ENCODE measurements around the gene FAM81A. TPM values are rescaled to one million over a fixed set of nuclear protein-coding genes. Genes with fewer than 3 reads are reported as not detected.

The FAM81A gene
- total and polyA plus RNA-seq, 7 experiments from 2014 or later = 0.27 to 1.1 (median 0.61) TPM; not detected in 4

DNA sequence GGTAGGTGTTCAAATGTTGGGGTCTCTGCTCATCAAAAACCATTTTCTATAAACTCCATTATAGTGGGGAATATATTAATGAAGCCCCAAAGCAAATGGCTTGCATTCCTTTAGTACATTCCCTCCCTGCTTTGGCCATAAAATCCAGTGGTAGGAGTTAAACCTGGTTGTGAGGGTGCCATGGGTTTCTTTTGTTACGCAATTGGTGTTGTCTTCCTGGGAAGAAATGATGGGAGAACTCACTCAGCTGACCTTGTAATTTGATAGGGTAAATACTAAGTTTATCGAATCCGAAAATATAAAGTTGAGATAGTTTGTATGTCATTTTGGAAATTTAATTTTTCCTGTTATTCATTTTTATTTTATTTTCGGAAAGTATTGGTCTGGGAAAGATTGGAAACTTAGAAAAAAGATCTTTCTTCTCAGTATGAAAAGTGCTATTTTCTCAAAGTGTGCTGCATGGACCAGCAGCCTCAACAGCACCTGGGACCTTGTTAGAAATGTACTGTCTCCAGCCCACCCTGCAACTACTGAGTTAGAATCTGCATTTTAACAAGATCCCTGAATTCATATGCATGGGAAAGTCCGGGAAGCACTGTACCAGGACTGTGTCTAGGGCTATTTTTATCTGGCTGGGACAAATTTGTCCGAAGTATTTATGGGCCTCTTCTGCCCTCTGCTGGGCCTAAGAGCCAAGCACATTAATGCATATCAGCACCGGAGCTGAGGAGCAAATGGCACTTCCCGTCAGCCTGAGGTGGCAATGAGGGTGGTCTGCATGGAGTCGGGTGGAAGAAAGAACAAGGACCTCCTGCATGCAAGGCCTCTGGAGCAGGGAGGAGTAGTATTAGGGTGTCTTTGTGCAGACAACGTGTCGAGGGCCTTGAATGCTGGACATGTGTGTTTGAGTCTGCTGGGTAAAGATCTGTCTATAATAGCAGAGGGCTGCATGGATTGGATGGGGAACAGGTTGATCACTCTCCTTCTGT lies 54.7 kb downstream of the FAM81A start:
- CTCF ChIA-PET = interaction anchor here (0.6 to 4.4 kb wide), 11 partner anchors 11 to 1223 kb away, joined by 3 to 27 read pairs (median 4); no protein-coding TSS in a partner anchor
- Mint-ChIP-seq H3K9me3 (peaks cover 0 to 4% (median 0%) of the 10 kb centered on the region in 11 donors), H3K4me3 (peak overlapping the region in 1 of 10 donors; percentile 26), H3K36me3 (no peaks in the 10 kb centered on the region), H3K27me3 (peaks cover 0 to 28% (median 3%) of the 10 kb centered on the region in 5 donors), H3K27ac (peak overlapping the region in 1 of 9 donors; percentile 2), H3K4me1 (peaks cover 0 to 5% (median 4%) of the 10 kb centered on the region in 7 donors)
- POLR2A ChIA-PET = no interaction called here
- peak; percentile 12 to 63 (median 49) for DNase-seq
- no peak overlapping the region for H3K4me3 ChIP-seq (ENCODE audit: low read length)
- no peaks in the 10 kb centered on the region for H3K27me3 ChIP-seq (ENCODE audit: control insufficient read depth in 2 of 2, insufficient read depth in 2 of 2, low read length in 2 of 2)
- intact Hi-C loops (cut with micrococcal nuclease) = loop anchor here (1.0 to 10.0 kb wide), 13 partner anchors 32 to 1448 kb away; no protein-coding TSS in a partner anchor
- no peaks in the 10 kb centered on the region for H3K4me1 ChIP-seq (ENCODE audit: control insufficient read depth in 2 of 2, insufficient read depth in 2 of 2, low read length in 2 of 2)
- no peaks in the 10 kb centered on the region for H3K36me3 ChIP-seq (ENCODE audit: control insufficient read depth in 2 of 3, insufficient read depth in 3 of 3, low read length in 3 of 3)
- ATAC-seq = peak; percentile 85
- no peaks in the 10 kb centered on the region for H3K9me3 ChIP-seq (ENCODE audit: control insufficient read depth in 2 of 3, low read length in 3 of 3)
- no peak overlapping the region for H3K27ac ChIP-seq (ENCODE audit: low read depth, low read length)

DNA sequence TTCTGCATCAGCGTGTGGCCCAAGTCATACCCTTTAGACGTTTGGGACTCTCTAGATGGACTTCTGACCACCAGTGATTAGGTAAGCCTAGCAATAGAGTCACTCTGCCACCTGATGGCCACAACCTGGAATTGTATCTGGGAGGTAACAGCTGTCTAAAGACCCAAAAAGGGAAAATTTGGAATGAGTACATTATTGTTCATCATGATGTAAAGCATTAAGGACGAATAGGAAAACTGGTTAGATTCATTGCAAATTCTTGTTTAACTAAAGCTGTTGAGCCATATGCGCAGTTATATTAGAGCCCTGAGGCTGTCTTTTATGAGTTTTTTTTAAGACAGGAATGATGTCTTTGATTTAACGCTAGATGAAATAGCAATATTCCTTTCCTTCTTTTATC lies 63.6 kb downstream of the FAM81A start:
- Histone ChIP-seq H3K9me3 (ENCODE audit: control insufficient read depth in 2 of 3, low read length in 3 of 3) (no peaks in the 10 kb centered on the region), H3K36me3 (ENCODE audit: control insufficient read depth in 2 of 3, insufficient read depth in 3 of 3, low read length in 3 of 3) (no peaks in the 10 kb centered on the region), H3K27ac (ENCODE audit: low read depth, low read length) (no peak overlapping the region), H3K4me3 (ENCODE audit: low read length) (no peak overlapping the region), H3K4me1 (ENCODE audit: control insufficient read depth in 2 of 2, insufficient read depth in 2 of 2, low read length in 2 of 2) (no peaks in the 10 kb centered on the region), H3K27me3 (ENCODE audit: control insufficient read depth in 2 of 2, insufficient read depth in 2 of 2, low read length in 2 of 2) (no peaks in the 10 kb centered on the region)
- no peak overlapping the region for H3K27ac Mint-ChIP-seq
- intact Hi-C loops (cut with micrococcal nuclease) = no loop called here
- no peaks in the 10 kb centered on the region for H3K9me3 Mint-ChIP-seq
- DNase-seq (no peak), ATAC-seq (peak; percentile 29)
- peaks cover 0 to 19% (median 3%) of the 10 kb centered on the region in 5 donors for H3K27me3 Mint-ChIP-seq
- H3K4me1 Mint-ChIP-seq = peaks cover 0 to 4% (median 0%) of the 10 kb centered on the region in 7 donors
- ChIA-PET POLR2A (no interaction called here), CTCF (interaction anchor here (0.7 to 1.9 kb wide), 2 partner anchors 27 to 93 kb away, joined by 3 to 9 read pairs; no protein-coding TSS in a partner anchor)
- no peak overlapping the region for H3K4me3 Mint-ChIP-seq
- peaks cover 0 to 4% (median 0%) of the 10 kb centered on the region in 5 donors for H3K36me3 Mint-ChIP-seq

- Mint-ChIP-seq H3K27ac (peak overlapping the region in 2 of 9 donors; percentile 38 to 47), H3K36me3 (no peaks in the 10 kb centered on the region), H3K4me3 (no peak overlapping the region), H3K27me3 (peaks cover 0 to 22% (median 0%) of the 10 kb centered on the region in 5 donors), H3K4me1 (peaks cover 0 to 22% (median 12%) of the 10 kb centered on the region in 7 donors), H3K9me3 (no peaks in the 10 kb centered on the region)
- ATAC-seq (no peak), DNase-seq (no peak)
- intact Hi-C loops (cut with micrococcal nuclease) = no loop called here
- CTCF ChIA-PET = interaction anchor here (1.3 kb wide), 1 partner anchor 14 kb away, joined by 3 read pairs; no protein-coding TSS in a partner anchor
- no peaks in the 10 kb centered on the region for H3K36me3 ChIP-seq (ENCODE audit: control insufficient read depth in 2 of 3, insufficient read depth in 3 of 3, low read length in 3 of 3)
- H3K9me3 ChIP-seq (ENCODE audit: control insufficient read depth in 2 of 3, low read length in 3 of 3) = no peaks in the 10 kb centered on the region
- no peaks in the 10 kb centered on the region for H3K4me1 ChIP-seq (ENCODE audit: control insufficient read depth in 2 of 2, insufficient read depth in 2 of 2, low read length in 2 of 2)
- no peak overlapping the region for H3K27ac ChIP-seq (ENCODE audit: low read depth, low read length)
- H3K4me3 ChIP-seq (ENCODE audit: low read length) = no peak overlapping the region
- POLR2A ChIA-PET = interaction anchor here (0.6 kb wide), 1 partner anchor 529 kb away, joined by 3 read pairs; no protein-coding TSS in a partner anchor
- H3K27me3 ChIP-seq (ENCODE audit: control insufficient read depth in 2 of 2, insufficient read depth in 2 of 2, low read length in 2 of 2) = no peaks in the 10 kb centered on the region
Observed at GRCh38 chr15:59515190-59515589, 77.2 kb downstream of the FAM81A start.

DNA sequence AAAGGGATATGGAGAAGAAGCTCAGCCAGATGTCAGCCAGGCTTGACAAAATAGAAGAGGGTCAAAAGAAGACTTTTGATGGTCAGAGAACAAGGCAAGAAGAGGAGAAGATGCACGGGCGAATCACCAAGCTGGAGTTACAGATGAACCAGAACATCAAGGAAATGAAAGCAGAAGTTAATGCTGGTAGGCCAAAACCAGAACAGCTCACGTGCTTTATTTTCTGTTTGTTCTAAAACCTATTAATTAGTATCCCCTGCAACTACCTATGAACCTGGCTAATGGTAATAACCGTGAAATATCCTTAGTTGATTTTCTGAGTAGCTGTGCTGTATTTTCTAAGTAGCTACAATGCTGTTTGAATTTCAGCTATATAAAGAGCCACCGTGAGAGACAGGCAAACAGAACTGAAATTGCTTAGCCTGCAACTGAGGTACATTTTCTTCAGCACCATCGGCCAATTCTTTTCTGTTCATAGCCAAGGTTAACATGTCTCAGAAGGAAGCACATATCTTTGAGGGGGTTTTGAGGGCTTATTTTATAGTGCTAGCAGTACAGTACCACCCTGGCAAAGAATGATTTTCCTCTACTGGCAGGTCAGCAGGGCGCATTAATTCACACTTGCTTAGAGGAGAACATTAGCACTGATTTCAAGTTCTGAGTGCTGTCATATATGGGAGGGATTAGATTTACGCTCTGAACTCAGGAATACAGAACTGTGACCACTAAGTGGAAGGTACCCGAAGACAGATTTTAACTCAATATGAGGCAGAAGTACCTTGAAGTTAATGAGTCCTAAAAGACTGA lies 78.9 kb downstream of the FAM81A start:
- H3K27me3 ChIP-seq (ENCODE audit: control insufficient read depth in 2 of 2, insufficient read depth in 2 of 2, low read length in 2 of 2) = no peaks in the 10 kb centered on the region
- H3K36me3 Mint-ChIP-seq = no peaks in the 10 kb centered on the region
- CTCF ChIA-PET = interaction anchor here (0.6 to 1.3 kb wide), 3 partner anchors 10 to 615 kb away, joined by 3 to 5 read pairs (median 4); no protein-coding TSS in a partner anchor
- no peaks in the 10 kb centered on the region for H3K9me3 ChIP-seq (ENCODE audit: control insufficient read depth in 2 of 3, low read length in 3 of 3)
- ATAC-seq (peak; percentile 37), DNase-seq (no peak)
- POLR2A ChIA-PET = interaction anchor here (0.6 kb wide), 1 partner anchor 1110 kb away, joined by 3 read pairs; no protein-coding TSS in a partner anchor
- H3K4me3 Mint-ChIP-seq = no peak overlapping the region
- H3K36me3 ChIP-seq (ENCODE audit: control insufficient read depth in 2 of 3, insufficient read depth in 3 of 3, low read length in 3 of 3) = no peaks in the 10 kb centered on the region
- peaks cover 0 to 39% (median 0%) of the 10 kb centered on the region in 5 donors for H3K27me3 Mint-ChIP-seq
- H3K27ac ChIP-seq (ENCODE audit: low read depth, low read length) = no peak overlapping the region
- no peaks in the 10 kb centered on the region for H3K4me1 ChIP-seq (ENCODE audit: control insufficient read depth in 2 of 2, insufficient read depth in 2 of 2, low read length in 2 of 2)
- peaks cover 0 to 35% (median 18%) of the 10 kb centered on the region in 7 donors for H3K4me1 Mint-ChIP-seq
- intact Hi-C loops (cut with micrococcal nuclease) = no loop called here
- H3K9me3 Mint-ChIP-seq = no peaks in the 10 kb centered on the region
- no peak overlapping the region for H3K4me3 ChIP-seq (ENCODE audit: low read length)
- H3K27ac Mint-ChIP-seq = peak overlapping the region in 5 of 9 donors; percentile 1 to 68 (median 51)

DNA sequence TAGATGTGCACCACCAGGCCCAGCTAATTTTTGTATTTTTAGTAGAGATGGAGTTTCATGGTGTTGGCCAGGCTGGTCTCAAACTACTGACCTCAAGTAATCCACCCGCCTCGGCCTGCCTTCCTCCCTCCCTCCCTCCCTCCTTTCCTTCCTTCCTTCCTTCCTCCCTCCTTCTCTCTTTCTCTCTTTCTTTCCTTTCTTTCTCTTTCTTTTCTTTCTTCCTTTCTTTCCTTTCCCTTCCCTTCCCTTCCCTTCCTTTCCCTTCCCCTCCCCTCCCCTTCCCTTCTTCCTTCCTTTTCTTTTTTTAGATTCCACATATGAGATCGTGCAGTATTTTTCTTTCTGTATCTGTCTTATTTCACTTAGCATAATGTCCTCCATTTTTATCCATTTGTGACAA lies 81.3 kb downstream of the FAM81A start:
- H3K27me3 Mint-ChIP-seq = peaks cover 0 to 29% (median 0%) of the 10 kb centered on the region in 5 donors
- ChIA-PET CTCF (interaction anchor here (1.0 kb wide), 1 partner anchor 540 kb away, joined by 4 read pairs; no protein-coding TSS in a partner anchor), POLR2A (no interaction called here)
- H3K4me1 Mint-ChIP-seq = peaks cover 14 to 56% (median 39%) of the 10 kb centered on the region in 7 donors
- intact Hi-C loops (cut with micrococcal nuclease) = no loop called here
- H3K9me3 ChIP-seq (ENCODE audit: control insufficient read depth in 2 of 3, low read length in 3 of 3) = no peaks in the 10 kb centered on the region
- H3K4me3 ChIP-seq (ENCODE audit: low read length) = no peak overlapping the region
- H3K4me3 Mint-ChIP-seq = no peak overlapping the region
- H3K27ac ChIP-seq (ENCODE audit: low read depth, low read length) = no peak overlapping the region
- ATAC-seq = no peak
- no peaks in the 10 kb centered on the region for H3K9me3 Mint-ChIP-seq
- H3K36me3 Mint-ChIP-seq = no peaks in the 10 kb centered on the region
- H3K4me1 ChIP-seq (ENCODE audit: control insufficient read depth in 2 of 2, insufficient read depth in 2 of 2, low read length in 2 of 2) = peaks cover 12 to 21% of the 10 kb centered on the region in 2 donors
- H3K27ac Mint-ChIP-seq = peak overlapping the region in 1 of 9 donors; percentile 41
- H3K27me3 ChIP-seq (ENCODE audit: control insufficient read depth in 2 of 2, insufficient read depth in 2 of 2, low read length in 2 of 2) = no peaks in the 10 kb centered on the region
- no peaks in the 10 kb centered on the region for H3K36me3 ChIP-seq (ENCODE audit: control insufficient read depth in 2 of 3, insufficient read depth in 3 of 3, low read length in 3 of 3)
- no peak for DNase-seq

DNA sequence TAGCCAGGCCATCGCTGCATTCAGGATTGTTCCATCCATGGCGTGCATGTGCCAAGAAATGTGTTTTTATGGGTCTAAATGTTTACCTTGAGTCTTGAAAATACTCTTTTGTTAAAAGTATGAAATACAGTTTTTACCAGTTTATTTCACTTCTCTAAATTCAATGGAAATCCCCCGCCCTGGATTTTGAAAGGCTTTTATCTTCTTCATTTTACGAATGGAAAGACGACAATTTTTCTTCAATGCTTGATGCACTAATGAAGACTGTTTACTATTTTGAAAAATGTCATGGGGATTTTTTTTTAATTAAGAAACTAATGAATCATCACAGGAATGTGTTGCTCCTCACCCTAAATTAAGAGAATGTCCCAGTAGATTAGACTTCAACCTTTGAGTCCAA lies 83.5 kb downstream of the FAM81A start:
- no peak overlapping the region for H3K4me3 ChIP-seq (ENCODE audit: low read length)
- H3K36me3 ChIP-seq (ENCODE audit: control insufficient read depth in 2 of 3, insufficient read depth in 3 of 3, low read length in 3 of 3) = no peaks in the 10 kb centered on the region
- intact Hi-C loops (cut with micrococcal nuclease) = loop anchor here (10.0 kb wide), 3 partner anchors 417 to 747 kb away; partner anchors contain the start of genes CCNB2 (in 1 of the 2) and MINDY2 (in 1 of the 2)
- no peak overlapping the region for H3K27ac ChIP-seq (ENCODE audit: low read depth, low read length)
- ChIA-PET POLR2A (interaction anchor here (0.6 kb wide), 1 partner anchor 442 kb away, joined by 3 read pairs; no protein-coding TSS in a partner anchor), CTCF (no interaction called here)
- DNase-seq (no peak), ATAC-seq (no peak)
- Mint-ChIP-seq H3K9me3 (no peaks in the 10 kb centered on the region), H3K4me3 (no peak overlapping the region), H3K27me3 (peaks cover 0 to 26% (median 0%) of the 10 kb centered on the region in 5 donors), H3K36me3 (no peaks in the 10 kb centered on the region), H3K4me1 (peaks cover 19 to 67% (median 47%) of the 10 kb centered on the region in 7 donors), H3K27ac (no peak overlapping the region)
- H3K4me1 ChIP-seq (ENCODE audit: control insufficient read depth in 2 of 2, insufficient read depth in 2 of 2, low read length in 2 of 2) = peaks cover 12 to 26% of the 10 kb centered on the region in 2 donors
- no peaks in the 10 kb centered on the region for H3K27me3 ChIP-seq (ENCODE audit: control insufficient read depth in 2 of 2, insufficient read depth in 2 of 2, low read length in 2 of 2)
- H3K9me3 ChIP-seq (ENCODE audit: control insufficient read depth in 2 of 3, low read length in 3 of 3) = no peaks in the 10 kb centered on the region
